Gastrocnemius medialis (tissue), 4 donors: ENCODE measurements around the gene RHBDD1.

Source experiments
- POLR2A ChIP-seq, 2 donors: fragments of 450-650 bp; IDR thresholded peaks; one replicate each; pipeline ENCODE4 v1.6.1; 2017; ENCODE audit warnings: antibody characterized with exemption in 2 of 2, mild to moderate bottlenecking in 2 of 2, moderate library complexity in 2 of 2
- TF ChIP-seq, protein P1 (sequence below), 5 experiments: fragments of 450-650 bp in 3 of 5; fragments of 200-600 bp in 2 of 5; sonication (generic) in 2 of 5; IDR thresholded peaks in 4 of 5; conservative IDR thresholded peaks in 1 of 5; 1 replicate in 4 of 5; 2 replicates in 1 of 5; pipeline ENCODE4 v1.5.1; 2016 to 2019; ENCODE audit warnings: antibody characterized with exemption in 5 of 5, mild to moderate bottlenecking in 3 of 5, moderate library complexity in 3 of 5

DNA sequence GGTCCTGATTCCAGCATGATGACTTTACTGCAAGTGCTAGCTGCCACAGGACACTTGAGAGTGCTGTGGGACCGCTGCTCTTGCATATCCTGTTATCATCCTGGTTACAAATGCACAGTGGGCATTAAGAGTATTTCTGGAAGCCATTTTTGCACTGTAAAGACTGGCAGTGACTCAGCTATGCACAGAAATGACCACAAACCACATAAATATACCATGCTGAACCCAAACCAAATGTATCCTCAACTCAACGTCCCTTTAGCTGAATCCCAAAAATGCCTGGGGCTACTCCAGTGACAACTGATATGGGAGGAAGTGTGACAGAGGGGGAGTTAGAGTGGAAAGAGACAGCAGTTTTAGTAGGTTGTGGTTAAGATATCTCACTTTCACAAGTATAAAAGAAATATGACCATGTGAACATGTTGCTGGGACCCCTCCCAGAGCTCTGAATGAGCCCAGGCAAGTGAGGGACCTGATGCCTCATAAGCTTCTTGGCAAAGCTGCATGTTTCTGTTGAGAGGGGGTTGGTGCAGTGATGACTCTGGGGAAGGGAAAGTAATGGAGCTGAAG lies 37.3 kb downstream of the RHBDD1 start:
- TF ChIP-seq, protein P1, sequence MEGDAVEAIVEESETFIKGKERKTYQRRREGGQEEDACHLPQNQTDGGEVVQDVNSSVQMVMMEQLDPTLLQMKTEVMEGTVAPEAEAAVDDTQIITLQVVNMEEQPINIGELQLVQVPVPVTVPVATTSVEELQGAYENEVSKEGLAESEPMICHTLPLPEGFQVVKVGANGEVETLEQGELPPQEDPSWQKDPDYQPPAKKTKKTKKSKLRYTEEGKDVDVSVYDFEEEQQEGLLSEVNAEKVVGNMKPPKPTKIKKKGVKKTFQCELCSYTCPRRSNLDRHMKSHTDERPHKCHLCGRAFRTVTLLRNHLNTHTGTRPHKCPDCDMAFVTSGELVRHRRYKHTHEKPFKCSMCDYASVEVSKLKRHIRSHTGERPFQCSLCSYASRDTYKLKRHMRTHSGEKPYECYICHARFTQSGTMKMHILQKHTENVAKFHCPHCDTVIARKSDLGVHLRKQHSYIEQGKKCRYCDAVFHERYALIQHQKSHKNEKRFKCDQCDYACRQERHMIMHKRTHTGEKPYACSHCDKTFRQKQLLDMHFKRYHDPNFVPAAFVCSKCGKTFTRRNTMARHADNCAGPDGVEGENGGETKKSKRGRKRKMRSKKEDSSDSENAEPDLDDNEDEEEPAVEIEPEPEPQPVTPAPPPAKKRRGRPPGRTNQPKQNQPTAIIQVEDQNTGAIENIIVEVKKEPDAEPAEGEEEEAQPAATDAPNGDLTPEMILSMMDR (IDR thresholded peaks at IDR 0.05 in 4 of 5, conservative IDR thresholded peaks at IDR 0.05 in 1 of 5): no peak
- no peak for TF ChIP-seq POLR2A (IDR thresholded peaks at IDR 0.05)
